Urothelium cell line (cell line): ENCODE measurements around the gene ZNF716.
"Not testable (repeated sequence)": the region's sequence is repeated elsewhere in the genome, so short reads cannot be mapped to it uniquely, and the experiment has no call there.

Source experiments
- DNase-seq: peaks from one replicate; pipeline ENCODE4 v3.0.0; 2011; ENCODE audit warnings: low spot score, mixed read lengths
- FAIRE-seq: peaks from 2 replicates; lab custom pipeline; 2011; peaks lifted over from hg19 to GRCh38; lab: Jason Lieb, UNC

Gene ZNF716

GRCh38 chr7:57425969-57426628 lies 23.9 kb upstream of the ZNF716 start:
- DNase-seq (no peak), FAIRE-seq (no peak)

- DNase-seq (no peak), FAIRE-seq (no peak)
Measured at GRCh38 chr7:57426629-57427003, 23.4 kb upstream of the ZNF716 start.

GRCh38 chr7:57427146-57427545 lies 22.8 kb upstream of the ZNF716 start:
- DNase-seq: no peak
- FAIRE-seq: no peak

- FAIRE-seq: no peak
- no peak for DNase-seq
Measured at GRCh38 chr7:57427594-57427993, 22.4 kb upstream of the ZNF716 start.

- FAIRE-seq (no peak), DNase-seq (no peak)
Measured at GRCh38 chr7:57432583-57432982, 17.4 kb upstream of the ZNF716 start.

- no peak for FAIRE-seq
Measured at GRCh38 chr7:57437581-57437980, 12.4 kb upstream of the ZNF716 start.

GRCh38 chr7:57438244-57438643 lies 11.7 kb upstream of the ZNF716 start:
- FAIRE-seq (no peak), DNase-seq (no peak)

More at GRCh38 chr7:57437581-57437980, 12.4 kb upstream of the ZNF716 start:
- DNase-seq: no peak

- DNase-seq (no peak), FAIRE-seq (no peak)
Measured at GRCh38 chr7:57443567-57443966, 6.4 kb upstream of the ZNF716 start.

GRCh38 chr7:57469186-57469828 lies 19.3 kb downstream of the ZNF716 start:
- FAIRE-seq, DNase-seq: not testable (repeated sequence)

GRCh38 chr7:57480304-57480703 lies 30.3 kb downstream of the ZNF716 start:
- DNase-seq, FAIRE-seq: not testable (repeated sequence)

GRCh38 chr7:57485022-57485421 lies 35.0 kb downstream of the ZNF716 start:
- DNase-seq, FAIRE-seq: not testable (repeated sequence)

GRCh38 chr7:57487957-57488356 lies 38.0 kb downstream of the ZNF716 start:
- no peak for FAIRE-seq
- DNase-seq: no peak

- not testable (repeated sequence) for FAIRE-seq, DNase-seq
Measured at GRCh38 chr7:57495111-57495510, 45.1 kb downstream of the ZNF716 start.

GRCh38 chr7:57496395-57496794 lies 46.4 kb downstream of the ZNF716 start:
- FAIRE-seq (no peak), DNase-seq (no peak)

- DNase-seq (no peak), FAIRE-seq (no peak)
Measured at GRCh38 chr7:57505176-57505575, 55.2 kb downstream of the ZNF716 start.
